HG03354 (cell line): Measurements from ENCODE around the gene PSMC6.
"Not testable (repeated sequence)": the region's sequence is repeated elsewhere in the genome, so short reads cannot be mapped to it uniquely, and the experiment has no call there.

Experiments
- ATAC-seq: cut with Tn5 transposase; IDR thresholded peaks from one replicate; pipeline ENCODE4 v1.9.1; 2021; ENCODE audit warnings: mild to moderate bottlenecking; ENCODE audit not compliant: unreplicated experiment, poor library complexity, severe bottlenecking

PSMC6 gene

GRCh38 chr14:52711666-52712065 lies 4.7 kb downstream of the PSMC6 start:
- ATAC-seq = no peak

- ATAC-seq = no peak
Measured at GRCh38 chr14:52716155-52716554, 9.2 kb downstream of the PSMC6 start.

GRCh38 chr14:52723514-52724359 lies 16.7 kb downstream of the PSMC6 start:
- ATAC-seq = no peak

- ATAC-seq = no peak
Measured at GRCh38 chr14:52724360-52724644, 17.3 kb downstream of the PSMC6 start.

GRCh38 chr14:52727509-52727908 lies 20.5 kb downstream of the PSMC6 start:
- not testable (repeated sequence) for ATAC-seq

GRCh38 chr14:52729035-52729434 lies 22.0 kb downstream of the PSMC6 start:
- ATAC-seq = not testable (repeated sequence)

- ATAC-seq = no peak
Measured at GRCh38 chr14:52729585-52729924, 22.6 kb downstream of the PSMC6 start.

- peak; percentile 94 for ATAC-seq
Measured at GRCh38 chr14:52729925-52730708, 23.1 kb downstream of the PSMC6 start, which contains the start of gene STYX. TSS of gene STYX (plus strand) at chr14:52730166. CDS start at chr14:52730475, 309 bp downstream.

GRCh38 chr14:52730709-52731111 lies 23.7 kb downstream of the PSMC6 start:
- no peak for ATAC-seq

GRCh38 chr14:52733824-52734223 lies 26.8 kb downstream of the PSMC6 start:
- no peak for ATAC-seq

- no peak for ATAC-seq
Measured at GRCh38 chr14:52735921-52736489, 29.0 kb downstream of the PSMC6 start.

GRCh38 chr14:52738409-52738808 lies 31.4 kb downstream of the PSMC6 start:
- ATAC-seq = no peak

- ATAC-seq = no peak
Measured at GRCh38 chr14:52740751-52741150, 33.8 kb downstream of the PSMC6 start.

GRCh38 chr14:52741865-52742264 lies 34.9 kb downstream of the PSMC6 start:
- peak; percentile 19 for ATAC-seq

GRCh38 chr14:52748647-52749292 lies 41.8 kb downstream of the PSMC6 start:
- ATAC-seq = no peak

- ATAC-seq = no peak
Measured at GRCh38 chr14:52755607-52756316, 48.8 kb downstream of the PSMC6 start.

- ATAC-seq = no peak
Measured at GRCh38 chr14:52759145-52759544, 52.1 kb downstream of the PSMC6 start.

- ATAC-seq = not testable (repeated sequence)
Measured at GRCh38 chr14:52762923-52763322, 55.9 kb downstream of the PSMC6 start.

- ATAC-seq = no peak
Measured at GRCh38 chr14:52767058-52767833, 60.2 kb downstream of the PSMC6 start.
